ENCODE measurements around the gene RPP14.

Gene RPP14

GRCh38 chr3:58340594-58341244 is 34.7 kb downstream of the RPP14 start:
- TF ChIP-seq CTCF (IDR thresholded peaks at IDR 0.05; ENCODE audit: insufficient read depth, missing control alignments): no peak
- no peak for DNase-seq (ENCODE audit: insufficient read length, low spot score)
- FAIRE-seq: no peak

- FAIRE-seq: no peak
- no peak for TF ChIP-seq CTCF (IDR thresholded peaks at IDR 0.05; ENCODE audit: insufficient read depth, missing control alignments)
- DNase-seq (ENCODE audit: insufficient read length, low spot score): no peak
Observed at GRCh38 chr3:58341376-58341775, 35.3 kb downstream of the RPP14 start.

- DNase-seq (ENCODE audit: insufficient read length, low spot score): no peak
- TF ChIP-seq CTCF (IDR thresholded peaks at IDR 0.05; ENCODE audit: insufficient read depth, missing control alignments): no peak
- no peak for FAIRE-seq
Observed at GRCh38 chr3:58342676-58343075, 36.6 kb downstream of the RPP14 start.

GRCh38 chr3:58345457-58345856 is 39.4 kb downstream of the RPP14 start:
- no peak for DNase-seq (ENCODE audit: insufficient read length, low spot score)
- TF ChIP-seq CTCF (IDR thresholded peaks at IDR 0.05; ENCODE audit: insufficient read depth, missing control alignments): no peak
- no peak for FAIRE-seq

- DNase-seq (ENCODE audit: insufficient read length, low spot score) (no peak), FAIRE-seq (no peak)
- no peak for TF ChIP-seq CTCF (IDR thresholded peaks at IDR 0.05; ENCODE audit: insufficient read depth, missing control alignments)
Observed at GRCh38 chr3:58346368-58346767, 40.3 kb downstream of the RPP14 start.

GRCh38 chr3:58347984-58348383 is 41.9 kb downstream of the RPP14 start:
- DNase-seq (ENCODE audit: insufficient read length, low spot score) (no peak), FAIRE-seq (no peak)
- TF ChIP-seq CTCF (IDR thresholded peaks at IDR 0.05; ENCODE audit: insufficient read depth, missing control alignments): no peak

- no peak for FAIRE-seq
Observed at GRCh38 chr3:58349792-58350626, 44.0 kb downstream of the RPP14 start.

More at GRCh38 chr3:58349792-58350626, 44.0 kb downstream of the RPP14 start:
- DNase-seq (ENCODE audit: insufficient read length, low spot score): no peak
- no peak for TF ChIP-seq CTCF (IDR thresholded peaks at IDR 0.05; ENCODE audit: insufficient read depth, missing control alignments)
